ENCODE data around the gene ADGRG1.
"Not testable (repeated sequence)": the region's sequence is repeated elsewhere in the genome, so short reads cannot be mapped to it uniquely, and the experiment has no call there.

ADGRG1 gene

DNA sequence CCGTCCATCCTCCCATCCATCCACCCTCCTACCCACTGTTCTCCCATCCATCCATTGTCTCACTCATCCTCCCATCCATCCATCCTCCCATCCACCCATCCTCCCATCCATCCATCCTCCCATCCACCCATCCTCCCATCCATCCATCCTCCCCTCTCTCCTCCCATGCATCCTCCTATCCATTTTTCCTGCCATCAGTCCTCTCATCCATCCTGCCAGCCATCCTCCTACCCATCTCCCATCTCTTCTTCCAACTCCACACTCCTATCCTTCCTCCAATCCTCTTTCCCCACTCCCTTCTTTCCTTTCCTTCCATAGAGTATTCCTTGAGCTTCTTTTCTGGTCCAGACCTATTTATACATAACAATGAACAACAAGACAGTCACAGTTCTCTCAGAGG, 78.3 kb downstream of the ADGRG1 start:
- Mint-ChIP-seq H3K4me3 (no peak overlapping the region), H3K4me1 (no peaks in the 10 kb centered on the region)

DNA sequence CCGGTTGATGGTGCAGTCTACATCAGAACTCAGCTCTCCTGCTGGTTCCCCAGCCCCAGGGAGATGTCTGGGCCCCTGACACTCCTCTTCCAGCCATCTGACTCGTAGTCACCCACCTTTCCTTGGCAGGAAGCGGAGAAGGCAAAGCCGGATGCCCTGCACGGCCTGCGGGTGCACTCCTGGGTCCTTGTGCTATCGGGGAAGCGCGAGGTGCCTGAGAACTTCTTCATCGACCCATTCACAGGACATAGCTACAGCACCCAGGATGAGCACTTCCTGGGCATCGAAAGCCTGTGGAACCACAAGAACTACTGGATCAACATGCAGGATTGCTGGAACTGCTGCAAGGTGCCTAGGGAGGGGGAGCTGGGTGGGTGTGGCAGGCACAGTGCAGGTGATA, 78.9 kb downstream of the ADGRG1 start:
- Mint-ChIP-seq H3K27me3 (peaks cover 27% of the 10 kb centered on the region), H3K4me1 (no peaks in the 10 kb centered on the region), H3K4me3 (no peak overlapping the region), H3K9me3 (peaks cover 18% of the 10 kb centered on the region), H3K27ac (no peak overlapping the region), H3K36me3 (no peaks in the 10 kb centered on the region)
- no peak for ATAC-seq

More for the DNA sequence above, 78.3 kb downstream of the ADGRG1 start:
- Mint-ChIP-seq H3K27me3 (peaks cover 24% of the 10 kb centered on the region), H3K27ac (no peak overlapping the region), H3K9me3 (peaks cover 18% of the 10 kb centered on the region), H3K36me3 (no peaks in the 10 kb centered on the region)
- no peak for ATAC-seq

DNA sequence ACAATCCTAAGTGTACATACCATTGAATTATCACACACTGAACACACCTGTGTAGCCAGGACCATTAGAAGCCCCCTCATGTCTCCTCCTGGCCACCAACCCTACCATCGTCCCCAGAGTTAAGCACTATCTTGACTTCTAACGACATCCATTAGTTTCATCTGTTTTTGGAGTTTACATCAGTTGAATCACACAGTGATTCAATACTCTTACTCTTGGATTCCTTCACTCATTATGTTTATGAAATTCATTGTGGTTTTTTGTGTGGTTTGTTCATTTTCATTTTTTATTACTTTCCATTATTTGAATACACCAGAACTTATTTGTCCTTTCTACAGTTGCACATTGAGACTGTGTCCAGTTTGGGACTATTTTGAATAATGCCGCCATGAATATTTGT, 79.7 kb downstream of the ADGRG1 start:
- no peaks in the 10 kb centered on the region for H3K36me3 Mint-ChIP-seq
- peaks cover 36% of the 10 kb centered on the region for H3K27me3 Mint-ChIP-seq
- no peak overlapping the region for H3K27ac Mint-ChIP-seq
- H3K4me1 Mint-ChIP-seq: no peaks in the 10 kb centered on the region
- no peak for ATAC-seq
- peaks cover 18% of the 10 kb centered on the region for H3K9me3 Mint-ChIP-seq
- no peak overlapping the region for H3K4me3 Mint-ChIP-seq

DNA sequence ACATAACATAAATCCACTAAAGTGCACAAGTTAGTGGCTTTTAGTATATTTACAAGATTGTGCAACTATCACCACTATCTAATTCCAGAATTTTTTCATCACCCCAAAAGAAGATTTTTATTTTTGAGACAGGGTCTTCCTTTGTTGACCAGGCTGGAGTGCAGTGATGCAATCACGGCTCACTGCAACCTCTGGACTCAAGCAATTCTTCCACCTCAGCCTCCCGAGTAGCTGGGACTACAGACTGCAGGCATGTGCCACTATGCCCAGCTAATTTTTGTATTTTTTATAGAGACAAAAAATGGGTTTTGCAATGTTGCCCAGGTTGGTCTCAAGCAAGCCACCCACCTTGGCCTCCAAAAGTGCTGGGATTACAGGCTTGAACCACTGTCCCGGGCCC, 81.2 kb downstream of the ADGRG1 start:
- Mint-ChIP-seq H3K4me3 (no peak overlapping the region), H3K4me1 (no peaks in the 10 kb centered on the region), H3K36me3 (no peaks in the 10 kb centered on the region), H3K27me3 (peaks cover 39% of the 10 kb centered on the region), H3K9me3 (peaks cover 18% of the 10 kb centered on the region), H3K27ac (no peak overlapping the region)
- no peak for ATAC-seq

DNA sequence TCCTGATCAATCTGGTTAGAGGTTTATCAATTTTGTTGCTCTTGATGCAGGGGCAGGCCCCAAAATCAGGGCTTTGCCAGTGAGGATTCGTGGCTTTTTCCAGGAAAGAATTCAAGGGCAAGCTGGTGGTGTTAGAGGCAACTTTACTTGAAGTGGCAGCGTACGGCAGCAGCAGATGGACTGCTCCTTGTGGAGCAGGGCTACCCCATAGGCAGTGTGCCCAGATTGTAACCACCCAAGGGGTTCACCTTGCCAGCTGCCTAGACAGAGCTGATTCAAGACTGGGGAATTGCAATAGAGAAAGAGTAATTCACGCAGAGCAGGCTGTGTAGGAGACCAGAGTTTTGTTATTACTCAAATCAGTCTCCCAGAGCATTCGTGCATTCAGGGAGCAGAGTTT, 82.9 kb downstream of the ADGRG1 start:
- no peaks in the 10 kb centered on the region for H3K36me3 Mint-ChIP-seq
- ATAC-seq: no peak
- H3K4me1 Mint-ChIP-seq: no peaks in the 10 kb centered on the region
- peaks cover 48% of the 10 kb centered on the region for H3K27me3 Mint-ChIP-seq
- no peak overlapping the region for H3K27ac Mint-ChIP-seq
- H3K4me3 Mint-ChIP-seq: no peak overlapping the region
- H3K9me3 Mint-ChIP-seq: peaks cover 6% of the 10 kb centered on the region

DNA sequence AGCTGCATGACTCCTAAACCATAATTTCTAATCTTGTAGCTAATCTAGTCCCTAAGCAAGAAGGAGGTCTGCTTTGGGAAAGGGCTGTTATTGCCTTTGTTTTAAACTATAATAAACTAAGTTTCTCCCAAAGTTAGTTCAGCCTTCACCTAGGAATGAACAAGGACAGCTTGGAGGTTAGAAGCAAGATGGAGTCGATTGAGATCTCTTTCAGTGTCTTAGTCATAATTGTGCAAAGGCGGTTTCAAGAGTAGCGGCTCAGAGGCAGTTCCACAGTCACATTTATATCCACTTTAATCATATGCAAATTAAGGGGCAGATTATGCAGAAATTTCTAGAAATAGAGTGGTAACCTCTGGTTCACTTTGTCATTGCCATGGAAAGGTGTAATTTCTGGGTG, 83.6 kb downstream of the ADGRG1 start:
- H3K9me3 Mint-ChIP-seq: no peaks in the 10 kb centered on the region
- H3K36me3 Mint-ChIP-seq: no peaks in the 10 kb centered on the region
- no peak overlapping the region for H3K27ac Mint-ChIP-seq
- no peak overlapping the region for H3K4me3 Mint-ChIP-seq
- H3K4me1 Mint-ChIP-seq: no peaks in the 10 kb centered on the region
- peaks cover 47% of the 10 kb centered on the region for H3K27me3 Mint-ChIP-seq
- no peak for ATAC-seq

DNA sequence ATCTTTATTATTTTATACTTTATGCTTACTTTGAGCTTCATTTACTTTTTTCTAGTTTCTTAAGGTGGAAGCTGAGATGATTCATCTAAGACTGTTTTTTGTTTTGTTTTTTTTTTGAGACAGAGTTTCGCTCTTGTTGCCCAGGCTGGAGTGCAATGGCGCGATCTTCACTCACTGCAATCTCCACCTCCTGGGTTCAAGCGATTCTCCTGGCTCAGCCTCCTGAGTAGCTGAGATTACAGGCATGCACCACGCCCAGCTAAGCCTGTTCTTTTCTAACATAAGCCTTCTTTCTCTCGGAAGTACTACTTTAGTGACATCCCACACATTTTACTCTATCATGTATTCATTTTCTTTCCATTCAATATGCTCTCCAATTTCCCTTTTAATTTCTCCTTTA, 84.1 kb downstream of the ADGRG1 start:
- not testable (repeated sequence) for H3K36me3 Mint-ChIP-seq, H3K27ac Mint-ChIP-seq, H3K4me3 Mint-ChIP-seq, ATAC-seq, H3K9me3 Mint-ChIP-seq, H3K4me1 Mint-ChIP-seq
- peaks cover 41% of the 10 kb centered on the region for H3K27me3 Mint-ChIP-seq

DNA sequence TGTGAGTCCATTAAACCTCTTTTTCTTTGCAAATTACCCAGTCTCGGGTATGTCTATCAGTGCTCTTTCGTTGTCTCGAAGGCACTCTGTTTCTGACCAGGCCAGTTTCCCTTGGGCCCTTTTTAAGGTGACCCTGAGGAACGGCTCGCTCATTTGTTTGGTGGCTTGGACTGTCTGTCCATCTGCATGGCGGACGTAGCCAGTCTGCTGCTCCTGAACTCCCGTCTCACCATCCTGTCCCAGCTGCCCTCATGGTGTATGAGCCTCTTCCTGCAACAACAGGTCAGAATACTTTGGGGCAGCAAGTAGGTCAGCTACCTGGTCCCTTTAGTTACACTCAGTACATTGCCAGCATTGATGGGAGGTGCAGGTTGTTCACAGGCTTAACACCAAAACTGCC, 85.2 kb downstream of the ADGRG1 start:
- H3K36me3 Mint-ChIP-seq: no peaks in the 10 kb centered on the region
- H3K4me1 Mint-ChIP-seq: no peaks in the 10 kb centered on the region
- H3K27me3 Mint-ChIP-seq: peaks cover 50% of the 10 kb centered on the region
- no peak overlapping the region for H3K27ac Mint-ChIP-seq
- ATAC-seq: no peak
- H3K4me3 Mint-ChIP-seq: no peak overlapping the region
- H3K9me3 Mint-ChIP-seq: no peaks in the 10 kb centered on the region

DNA sequence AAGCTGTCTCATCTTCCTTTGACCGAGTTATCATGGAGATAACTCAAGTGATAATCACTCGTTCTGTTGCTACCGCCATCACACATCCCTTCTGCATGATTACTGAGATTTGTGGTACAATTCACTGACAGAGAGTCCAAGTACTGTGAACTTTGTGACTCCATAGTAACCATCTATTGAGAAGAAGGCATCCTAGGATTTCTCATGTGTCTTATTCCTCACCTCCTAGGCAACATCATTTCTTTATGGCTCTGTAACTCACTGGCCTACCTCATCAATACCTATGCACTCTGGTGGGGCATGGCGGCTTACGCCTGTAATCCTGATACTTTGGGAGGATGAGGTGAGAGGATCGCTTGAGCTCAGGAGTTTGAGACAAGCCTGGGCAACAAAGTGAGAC, 85.6 kb downstream of the ADGRG1 start:
- Mint-ChIP-seq H3K4me3 (no peak overlapping the region), H3K9me3 (no peaks in the 10 kb centered on the region), H3K36me3 (no peaks in the 10 kb centered on the region), H3K4me1 (no peaks in the 10 kb centered on the region), H3K27ac (no peak overlapping the region), H3K27me3 (peaks cover 50% of the 10 kb centered on the region)
- no peak for ATAC-seq
